HAP-1 (cell line): Measurements from ENCODE around the gene IFI6.
"Not testable (repeated sequence)": the region's sequence is repeated elsewhere in the genome, so short reads cannot be mapped to it uniquely, and the experiment has no call there.

ENCODE experiments used
- DNase-seq, 2 experiments: peaks; one replicate each; pipeline ENCODE4 v3.0.0-alpha.2; 2016 to 2020; ENCODE audit warnings: low spot score in 2 of 2
- H3K27me3 ChIP-seq: fragments of 250-450 bp; sonication (Bioruptor Pico); 2 replicates; pipeline ENCODE4 v1.5.1; 2020; ENCODE audit warnings: low read depth, mild to moderate bottlenecking, moderate library complexity
- H3K36me3 ChIP-seq: fragments of 250-450 bp; sonication (Bioruptor Pico); replicated peaks from 2 replicates; pipeline ENCODE4 v1.5.1; 2020; ENCODE audit warnings: mild to moderate bottlenecking
- H3K4me1 ChIP-seq: fragments of 250-450 bp; sonication (Bioruptor Pico); 2 replicates; pipeline ENCODE4 v1.5.1; 2020; ENCODE audit warnings: mild to moderate bottlenecking
- H3K4me3 ChIP-seq: fragments of 250-450 bp; sonication (Bioruptor Pico); 2 replicates; pipeline ENCODE4 v1.5.1; 2020; ENCODE audit warnings: mild to moderate bottlenecking, moderate library complexity
- H3K9me3 ChIP-seq: fragments of 250-450 bp; sonication (Bioruptor Pico); 2 replicates; pipeline ENCODE4 v1.5.1; 2020; ENCODE audit warnings: mild to moderate bottlenecking, moderate library complexity
- in situ Hi-C: fragments of 300-500 bp; cut with MboI; formaldehyde crosslinking; loops from 3 replicates; pipeline ENCODE4 v1.14.3; 2020; ENCODE audit warnings: low sequenced_read_pairs, inconsistent platforms, mixed read lengths

IFI6 gene

GRCh38 chr1:27671964-27672749 is at the start of gene IFI6:
Gene IFI6 (minus strand): TSS chr1:27672192. CDS start chr1:27669314, 2,878 bp downstream.
- DNase-seq: peak; percentile 93 to 97
- no peaks in the 10 kb centered on the region for H3K9me3 ChIP-seq
- no peaks in the 10 kb centered on the region for H3K27me3 ChIP-seq
- in situ Hi-C loops: no loop called here
- peak within 1 kb of the TSS; percentile 27 for H3K4me3 ChIP-seq
- H3K36me3 ChIP-seq: no peaks in the 10 kb centered on the region
- H3K4me1 ChIP-seq: peaks cover 8% of the 10 kb centered on the region

- Histone ChIP-seq H3K4me3 (no peak overlapping the region), H3K9me3 (0 out of 2 replicates have a peak, but pooled peaks cover 2% of the 10 kb centered on the region), H3K4me1 (no peaks in the 10 kb centered on the region), H3K27me3 (peaks cover 10% of the 10 kb centered on the region), H3K36me3 (no peaks in the 10 kb centered on the region)
- DNase-seq: no peak
- in situ Hi-C loops: no loop called here
Measured at GRCh38 chr1:27719286-27720251, 47.6 kb upstream of the IFI6 start.

- peaks cover 10% of the 10 kb centered on the region for H3K27me3 ChIP-seq
- in situ Hi-C loops: no loop called here
- DNase-seq: no peak
- no peaks in the 10 kb centered on the region for H3K4me1 ChIP-seq
- H3K36me3 ChIP-seq: no peaks in the 10 kb centered on the region
- H3K9me3 ChIP-seq: 0 out of 2 replicates have a peak, but pooled peaks cover 2% of the 10 kb centered on the region
- H3K4me3 ChIP-seq: no peak overlapping the region
Measured at GRCh38 chr1:27716262-27716895, 44.4 kb upstream of the IFI6 start.

- no peaks in the 10 kb centered on the region for H3K36me3 ChIP-seq
- no peak for DNase-seq
- no peaks in the 10 kb centered on the region for H3K4me1 ChIP-seq
- in situ Hi-C loops: no loop called here
- H3K27me3 ChIP-seq: peaks cover 3% of the 10 kb centered on the region; the same call in 1 of the 2 replicates
- no peak overlapping the region for H3K4me3 ChIP-seq
- 0 out of 2 replicates have a peak, but pooled peaks cover 2% of the 10 kb centered on the region for H3K9me3 ChIP-seq
Measured at GRCh38 chr1:27713869-27714513, 42.0 kb upstream of the IFI6 start.

GRCh38 chr1:27713139-27713725 is 41.2 kb upstream of the IFI6 start:
- no peak for DNase-seq

GRCh38 chr1:27710574-27710973 is 38.6 kb upstream of the IFI6 start:
- H3K4me1 ChIP-seq: no peaks in the 10 kb centered on the region
- DNase-seq: no peak
- no peaks in the 10 kb centered on the region for H3K36me3 ChIP-seq
- in situ Hi-C loops: no loop called here
- H3K4me3 ChIP-seq: no peak overlapping the region
- no peaks in the 10 kb centered on the region for H3K27me3 ChIP-seq
- no peaks in the 10 kb centered on the region for H3K9me3 ChIP-seq

More at GRCh38 chr1:27713139-27713725, 41.2 kb upstream of the IFI6 start:
- no peaks in the 10 kb centered on the region for H3K36me3 ChIP-seq
- peaks cover 3% of the 10 kb centered on the region; the same call in 1 of the 2 replicates for H3K27me3 ChIP-seq
- in situ Hi-C loops: no loop called here
- no peaks in the 10 kb centered on the region for H3K4me1 ChIP-seq
- H3K4me3 ChIP-seq: no peak overlapping the region
- 0 out of 2 replicates have a peak, but pooled peaks cover 2% of the 10 kb centered on the region for H3K9me3 ChIP-seq

GRCh38 chr1:27705545-27705944 is 33.6 kb upstream of the IFI6 start:
- no peaks in the 10 kb centered on the region for H3K4me1 ChIP-seq
- H3K4me3 ChIP-seq: no peak overlapping the region
- no peak for DNase-seq
- no peaks in the 10 kb centered on the region for H3K36me3 ChIP-seq
- H3K27me3 ChIP-seq: no peaks in the 10 kb centered on the region
- in situ Hi-C loops: no loop called here
- no peaks in the 10 kb centered on the region for H3K9me3 ChIP-seq

GRCh38 chr1:27704958-27705357 is 33.0 kb upstream of the IFI6 start:
- Histone ChIP-seq H3K9me3 (no peaks in the 10 kb centered on the region), H3K4me1 (no peaks in the 10 kb centered on the region), H3K4me3 (no peak overlapping the region), H3K36me3 (no peaks in the 10 kb centered on the region), H3K27me3 (no peaks in the 10 kb centered on the region)
- in situ Hi-C loops: no loop called here
- DNase-seq: no peak

- H3K36me3 ChIP-seq, H3K9me3 ChIP-seq, DNase-seq, H3K4me1 ChIP-seq, H3K4me3 ChIP-seq, in situ Hi-C loops: not testable (repeated sequence)
- peaks cover 15% of the 10 kb centered on the region for H3K27me3 ChIP-seq
Measured at GRCh38 chr1:27696835-27697234, 24.8 kb upstream of the IFI6 start.

GRCh38 chr1:27690183-27690582 is 18.2 kb upstream of the IFI6 start:
- H3K4me3 ChIP-seq: no peak overlapping the region
- in situ Hi-C loops: no loop called here
- no peak for DNase-seq
- no peaks in the 10 kb centered on the region for H3K4me1 ChIP-seq
- no peaks in the 10 kb centered on the region for H3K36me3 ChIP-seq
- H3K27me3 ChIP-seq: peaks cover 15% of the 10 kb centered on the region
- H3K9me3 ChIP-seq: no peaks in the 10 kb centered on the region

- H3K9me3 ChIP-seq: no peaks in the 10 kb centered on the region
- H3K4me1 ChIP-seq: no peaks in the 10 kb centered on the region
- H3K4me3 ChIP-seq: no peak overlapping the region
- in situ Hi-C loops: no loop called here
- H3K36me3 ChIP-seq: no peaks in the 10 kb centered on the region
- peaks cover 15% of the 10 kb centered on the region for H3K27me3 ChIP-seq
- DNase-seq: no peak
Measured at GRCh38 chr1:27689423-27690173, 17.6 kb upstream of the IFI6 start.

- Histone ChIP-seq H3K4me3 (no peak overlapping the region), H3K4me1 (no peaks in the 10 kb centered on the region), H3K27me3 (peaks cover 10% of the 10 kb centered on the region), H3K9me3 (no peaks in the 10 kb centered on the region; the same call in 1 of the 2 replicates), H3K36me3 (no peaks in the 10 kb centered on the region)
- no peak for DNase-seq
- in situ Hi-C loops: no loop called here
Measured at GRCh38 chr1:27687906-27688305, 15.9 kb upstream of the IFI6 start.
